ENCODE results near the gene PITX1. TPM values are rescaled to one million over a fixed set of nuclear protein-coding genes. Genes with fewer than 3 reads are reported as not detected.

PITX1 gene
- total and polyA plus RNA-seq, 2 donors, result 0.05 to 0.46 TPM

- Histone ChIP-seq H3K4me3 (ENCODE audit: low read length in 2 of 2) (no peak overlapping the region), H3K27me3 (ENCODE audit: control insufficient read depth in 2 of 2, insufficient read depth in 1 of 2, low read length in 1 of 2) (peaks cover 0 to 44% of the 10 kb centered on the region in 2 donors), H3K9me3 (ENCODE audit: control insufficient read depth in 2 of 2, insufficient read depth in 1 of 2, low read length in 1 of 2) (no peaks in the 10 kb centered on the region), H3K4me1 (ENCODE audit: control insufficient read depth in 2 of 2, insufficient read depth in 2 of 2, low read length in 2 of 2) (no peaks in the 10 kb centered on the region), H3K36me3 (ENCODE audit: control insufficient read depth in 2 of 2, insufficient read depth in 2 of 2, low read length in 1 of 2) (no peaks in the 10 kb centered on the region), H3K27ac (ENCODE audit: low read depth in 1 of 2, low read length in 1 of 2) (no peak overlapping the region)
- no peak for DNase-seq (ENCODE audit: low read depth in 6 of 9, low spot score in 9 of 9)
- WGBS, result 71% methylated on average over 14 of the region's 14 CpGs
These were observed 29.6 kb upstream of the PITX1 start for GRCh38 chr5:135063511-135064234.

GRCh38 chr5:135063056-135063445 lies 29.0 kb upstream of the PITX1 start:
- no peak overlapping the region for H3K27ac ChIP-seq (ENCODE audit: low read depth in 1 of 2, low read length in 1 of 2)
- no peaks in the 10 kb centered on the region for H3K4me1 ChIP-seq (ENCODE audit: control insufficient read depth in 2 of 2, insufficient read depth in 2 of 2, low read length in 2 of 2)
- peaks cover 0 to 50% of the 10 kb centered on the region in 2 donors for H3K27me3 ChIP-seq (ENCODE audit: control insufficient read depth in 2 of 2, insufficient read depth in 1 of 2, low read length in 1 of 2)
- H3K4me3 ChIP-seq (ENCODE audit: low read length in 2 of 2), result no peak overlapping the region
- no peaks in the 10 kb centered on the region for H3K36me3 ChIP-seq (ENCODE audit: control insufficient read depth in 2 of 2, insufficient read depth in 2 of 2, low read length in 1 of 2)
- 94% methylated on average over 8 of the region's 8 CpGs for WGBS
- DNase-seq (ENCODE audit: low read depth in 6 of 9, low spot score in 9 of 9), result no peak
- no peaks in the 10 kb centered on the region for H3K9me3 ChIP-seq (ENCODE audit: control insufficient read depth in 2 of 2, insufficient read depth in 1 of 2, low read length in 1 of 2)

- Histone ChIP-seq H3K4me1 (ENCODE audit: control insufficient read depth in 2 of 2, insufficient read depth in 2 of 2, low read length in 2 of 2) (no peaks in the 10 kb centered on the region), H3K27ac (ENCODE audit: low read depth in 1 of 2, low read length in 1 of 2) (no peak overlapping the region), H3K9me3 (ENCODE audit: control insufficient read depth in 2 of 2, insufficient read depth in 1 of 2, low read length in 1 of 2) (no peaks in the 10 kb centered on the region), H3K27me3 (ENCODE audit: control insufficient read depth in 2 of 2, insufficient read depth in 1 of 2, low read length in 1 of 2) (peaks cover 0 to 55% of the 10 kb centered on the region in 2 donors), H3K36me3 (ENCODE audit: control insufficient read depth in 2 of 2, insufficient read depth in 2 of 2, low read length in 1 of 2) (no peaks in the 10 kb centered on the region), H3K4me3 (ENCODE audit: low read length in 2 of 2) (no peak overlapping the region)
- WGBS, result 90% methylated on average over 17 of the region's 17 CpGs
- no peak for DNase-seq (ENCODE audit: low read depth in 6 of 9, low spot score in 9 of 9)
These were observed 28.4 kb upstream of the PITX1 start for GRCh38 chr5:135062216-135063055.

- WGBS, result 91% methylated on average over 6 of the region's 6 CpGs
- H3K36me3 ChIP-seq (ENCODE audit: control insufficient read depth in 2 of 2, insufficient read depth in 2 of 2, low read length in 1 of 2), result no peaks in the 10 kb centered on the region
- no peak overlapping the region for H3K27ac ChIP-seq (ENCODE audit: low read depth in 1 of 2, low read length in 1 of 2)
- no peak for DNase-seq (ENCODE audit: low read depth in 6 of 9, low spot score in 9 of 9)
- no peak overlapping the region for H3K4me3 ChIP-seq (ENCODE audit: low read length in 2 of 2)
- H3K9me3 ChIP-seq (ENCODE audit: control insufficient read depth in 2 of 2, insufficient read depth in 1 of 2, low read length in 1 of 2), result no peaks in the 10 kb centered on the region
- no peaks in the 10 kb centered on the region for H3K4me1 ChIP-seq (ENCODE audit: control insufficient read depth in 2 of 2, insufficient read depth in 2 of 2, low read length in 2 of 2)
- peaks cover 0 to 62% of the 10 kb centered on the region in 2 donors for H3K27me3 ChIP-seq (ENCODE audit: control insufficient read depth in 2 of 2, insufficient read depth in 1 of 2, low read length in 1 of 2)
These were observed 27.0 kb upstream of the PITX1 start for GRCh38 chr5:135061001-135061400.

GRCh38 chr5:135060021-135060420 lies 26.0 kb upstream of the PITX1 start:
- WGBS, result 88% methylated on average over 3 of the region's 3 CpGs
- no peak for DNase-seq (ENCODE audit: low read depth in 6 of 9, low spot score in 9 of 9)
- Histone ChIP-seq H3K27me3 (ENCODE audit: control insufficient read depth in 2 of 2, insufficient read depth in 1 of 2, low read length in 1 of 2) (peaks cover 0 to 62% of the 10 kb centered on the region in 2 donors), H3K36me3 (ENCODE audit: control insufficient read depth in 2 of 2, insufficient read depth in 2 of 2, low read length in 1 of 2) (no peaks in the 10 kb centered on the region), H3K9me3 (ENCODE audit: control insufficient read depth in 2 of 2, insufficient read depth in 1 of 2, low read length in 1 of 2) (no peaks in the 10 kb centered on the region), H3K27ac (ENCODE audit: low read depth in 1 of 2, low read length in 1 of 2) (no peak overlapping the region), H3K4me1 (ENCODE audit: control insufficient read depth in 2 of 2, insufficient read depth in 2 of 2, low read length in 2 of 2) (no peaks in the 10 kb centered on the region), H3K4me3 (ENCODE audit: low read length in 2 of 2) (no peak overlapping the region)

GRCh38 chr5:135059000-135059923 lies 25.2 kb upstream of the PITX1 start:
- no peaks in the 10 kb centered on the region for H3K4me1 ChIP-seq (ENCODE audit: control insufficient read depth in 2 of 2, insufficient read depth in 2 of 2, low read length in 2 of 2)
- H3K9me3 ChIP-seq (ENCODE audit: control insufficient read depth in 2 of 2, insufficient read depth in 1 of 2, low read length in 1 of 2), result no peaks in the 10 kb centered on the region
- no peak overlapping the region for H3K27ac ChIP-seq (ENCODE audit: low read depth in 1 of 2, low read length in 1 of 2)
- no peak overlapping the region for H3K4me3 ChIP-seq (ENCODE audit: low read length in 2 of 2)
- no peaks in the 10 kb centered on the region for H3K36me3 ChIP-seq (ENCODE audit: control insufficient read depth in 2 of 2, insufficient read depth in 2 of 2, low read length in 1 of 2)
- DNase-seq (ENCODE audit: low read depth in 6 of 9, low spot score in 9 of 9), result no peak
- WGBS, result 80% methylated on average over 12 of the region's 12 CpGs
- H3K27me3 ChIP-seq (ENCODE audit: control insufficient read depth in 2 of 2, insufficient read depth in 1 of 2, low read length in 1 of 2), result peaks cover 0 to 64% of the 10 kb centered on the region in 2 donors

- Histone ChIP-seq H3K27me3 (ENCODE audit: control insufficient read depth in 2 of 2, insufficient read depth in 1 of 2, low read length in 1 of 2) (peaks cover 0 to 70% of the 10 kb centered on the region in 2 donors), H3K9me3 (ENCODE audit: control insufficient read depth in 2 of 2, insufficient read depth in 1 of 2, low read length in 1 of 2) (no peaks in the 10 kb centered on the region), H3K4me3 (ENCODE audit: low read length in 2 of 2) (no peak overlapping the region), H3K36me3 (ENCODE audit: control insufficient read depth in 2 of 2, insufficient read depth in 2 of 2, low read length in 1 of 2) (no peaks in the 10 kb centered on the region), H3K4me1 (ENCODE audit: control insufficient read depth in 2 of 2, insufficient read depth in 2 of 2, low read length in 2 of 2) (no peaks in the 10 kb centered on the region), H3K27ac (ENCODE audit: low read depth in 1 of 2, low read length in 1 of 2) (no peak overlapping the region)
- WGBS, result 64% methylated on average over 8 of the region's 8 CpGs
- DNase-seq (ENCODE audit: low read depth in 6 of 9, low spot score in 9 of 9), result no peak
These were observed 24.3 kb upstream of the PITX1 start for GRCh38 chr5:135058331-135058732.

- H3K4me1 ChIP-seq (ENCODE audit: control insufficient read depth in 2 of 2, insufficient read depth in 2 of 2, low read length in 2 of 2), result no peaks in the 10 kb centered on the region
- H3K27me3 ChIP-seq (ENCODE audit: control insufficient read depth in 2 of 2, insufficient read depth in 1 of 2, low read length in 1 of 2), result peaks cover 0 to 70% of the 10 kb centered on the region in 2 donors
- WGBS, result 86% methylated on average over 2 of the region's 2 CpGs
- no peaks in the 10 kb centered on the region for H3K9me3 ChIP-seq (ENCODE audit: control insufficient read depth in 2 of 2, insufficient read depth in 1 of 2, low read length in 1 of 2)
- no peak for DNase-seq (ENCODE audit: low read depth in 6 of 9, low spot score in 9 of 9)
- no peak overlapping the region for H3K4me3 ChIP-seq (ENCODE audit: low read length in 2 of 2)
- no peaks in the 10 kb centered on the region for H3K36me3 ChIP-seq (ENCODE audit: control insufficient read depth in 2 of 2, insufficient read depth in 2 of 2, low read length in 1 of 2)
- H3K27ac ChIP-seq (ENCODE audit: low read depth in 1 of 2, low read length in 1 of 2), result no peak overlapping the region
These were observed 23.2 kb upstream of the PITX1 start for GRCh38 chr5:135057233-135057632.

All from thymus (tissue), 11 donors.